ENCODE results near the gene ZNF655. TPM values are rescaled to one million over a fixed set of nuclear protein-coding genes. Genes with fewer than 3 reads are reported as not detected.
A peak's percentile ranks its signal among the peaks of the same experiment; 100 is the strongest.

Gene ZNF655
- total RNA-seq, 4 donors from 2014 or later, result 115 to 191 (median 116) TPM

- Histone ChIP-seq H3K9me3 (no peaks in the 10 kb centered on the region), H3K4me1 (no peaks in the 10 kb centered on the region), H3K27me3 (no peaks in the 10 kb centered on the region), H3K27ac (no peak overlapping the region), H3K4me3 (no peak overlapping the region), H3K36me3 (no peaks in the 10 kb centered on the region)
- 92 to 93% methylated on average over 2 to 7 of the region's 7 CpGs for WGBS, 2 donors (ENCODE audit: low coverage in 1 of 2)
- ATAC-seq, result no peak
- TF ChIP-seq POLR2AphosphoS5 (IDR thresholded peaks at IDR 0.05), result no peak
- TF ChIP-seq, protein P1, sequence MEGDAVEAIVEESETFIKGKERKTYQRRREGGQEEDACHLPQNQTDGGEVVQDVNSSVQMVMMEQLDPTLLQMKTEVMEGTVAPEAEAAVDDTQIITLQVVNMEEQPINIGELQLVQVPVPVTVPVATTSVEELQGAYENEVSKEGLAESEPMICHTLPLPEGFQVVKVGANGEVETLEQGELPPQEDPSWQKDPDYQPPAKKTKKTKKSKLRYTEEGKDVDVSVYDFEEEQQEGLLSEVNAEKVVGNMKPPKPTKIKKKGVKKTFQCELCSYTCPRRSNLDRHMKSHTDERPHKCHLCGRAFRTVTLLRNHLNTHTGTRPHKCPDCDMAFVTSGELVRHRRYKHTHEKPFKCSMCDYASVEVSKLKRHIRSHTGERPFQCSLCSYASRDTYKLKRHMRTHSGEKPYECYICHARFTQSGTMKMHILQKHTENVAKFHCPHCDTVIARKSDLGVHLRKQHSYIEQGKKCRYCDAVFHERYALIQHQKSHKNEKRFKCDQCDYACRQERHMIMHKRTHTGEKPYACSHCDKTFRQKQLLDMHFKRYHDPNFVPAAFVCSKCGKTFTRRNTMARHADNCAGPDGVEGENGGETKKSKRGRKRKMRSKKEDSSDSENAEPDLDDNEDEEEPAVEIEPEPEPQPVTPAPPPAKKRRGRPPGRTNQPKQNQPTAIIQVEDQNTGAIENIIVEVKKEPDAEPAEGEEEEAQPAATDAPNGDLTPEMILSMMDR (IDR thresholded peaks at IDR 0.05), result no peak
- TF ChIP-seq EP300 (IDR thresholded peaks at IDR 0.05), result no peak
- TF ChIP-seq POLR2A (IDR thresholded peaks at IDR 0.05), result no peak
Observed at GRCh38 chr7:99605527-99605926, 47.1 kb downstream of the ZNF655 start.

GRCh38 chr7:99606531-99606930 lies 48.1 kb downstream of the ZNF655 start:
- H3K27me3 ChIP-seq, result no peaks in the 10 kb centered on the region
- H3K4me3 ChIP-seq, result no peak overlapping the region
- H3K36me3 ChIP-seq, result no peaks in the 10 kb centered on the region
- TF ChIP-seq POLR2A (IDR thresholded peaks at IDR 0.05), result no peak
- TF ChIP-seq EP300 (IDR thresholded peaks at IDR 0.05), result no peak
- ATAC-seq, result no peak
- no peak overlapping the region for H3K27ac ChIP-seq
- 63 to 83% methylated on average over 2 to 8 of the region's 8 CpGs for WGBS, 2 donors (ENCODE audit: low coverage in 1 of 2)
- H3K4me1 ChIP-seq, result no peaks in the 10 kb centered on the region
- H3K9me3 ChIP-seq, result no peaks in the 10 kb centered on the region

DNA sequence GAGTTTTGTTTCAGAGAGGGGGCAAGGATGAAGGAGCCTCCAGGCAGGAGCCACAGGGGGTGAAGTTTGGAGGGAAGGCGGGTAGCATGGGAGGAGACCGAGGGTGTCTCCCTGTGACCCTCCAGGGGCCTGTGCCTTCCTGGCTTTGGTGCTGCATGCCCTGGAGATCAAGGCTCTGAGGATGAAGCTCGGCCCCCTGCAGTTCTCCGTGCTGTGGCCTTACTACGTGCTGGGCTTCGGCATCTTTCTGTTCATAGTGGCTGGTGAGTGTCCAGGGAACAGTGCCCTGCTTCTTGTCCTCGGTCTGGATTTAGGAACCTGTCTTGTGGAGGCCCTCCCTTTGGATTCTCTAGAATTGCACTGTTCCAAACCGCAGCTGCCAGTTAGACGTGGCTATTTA lies 49.1 kb downstream of the ZNF655 start:
- WGBS, 2 donors (ENCODE audit: low coverage in 1 of 2), result 72 to 74% methylated on average over 8 of the region's 9 CpGs
- TF ChIP-seq POLR2AphosphoS5 (IDR thresholded peaks at IDR 0.05) (no peak), POLR2A (IDR thresholded peaks at IDR 0.05) (no peak), EP300 (IDR thresholded peaks at IDR 0.05) (no peak)
- TF ChIP-seq, protein P1 (IDR thresholded peaks at IDR 0.05), result no peak

GRCh38 chr7:99614495-99614894 lies 56.1 kb downstream of the ZNF655 start:
- 66 to 83% methylated on average over 1 to 3 of the region's 3 CpGs for WGBS, 2 donors (ENCODE audit: low coverage in 1 of 2)

More for the DNA sequence above, 49.1 kb downstream of the ZNF655 start:
- Histone ChIP-seq H3K36me3 (no peaks in the 10 kb centered on the region), H3K4me3 (no peak overlapping the region), H3K27me3 (no peaks in the 10 kb centered on the region), H3K4me1 (no peaks in the 10 kb centered on the region), H3K9me3 (no peaks in the 10 kb centered on the region), H3K27ac (no peak overlapping the region)
- no peak for ATAC-seq

DNA sequence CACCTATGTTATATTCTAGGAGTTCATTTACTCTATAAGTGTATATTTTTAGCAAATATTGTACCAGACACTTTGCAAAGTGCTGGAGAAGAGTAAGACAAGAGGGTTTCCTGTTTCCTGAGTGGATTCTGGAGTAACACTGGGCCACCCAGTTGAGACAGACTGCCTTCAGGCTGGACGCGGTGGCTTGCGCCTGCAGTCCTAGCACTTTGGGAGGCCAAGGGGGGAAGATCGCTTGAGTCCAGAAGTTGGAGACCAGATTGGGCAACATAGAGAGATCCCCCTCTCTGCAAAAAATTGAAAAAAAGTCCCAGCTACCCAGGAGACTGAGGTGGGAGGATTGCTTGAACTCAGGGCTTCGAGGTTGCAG lies 57.5 kb downstream of the ZNF655 start:
- Histone ChIP-seq H3K9me3 (no peaks in the 10 kb centered on the region), H3K4me1 (peaks cover 0 to 25% (median 7%) of the 10 kb centered on the region in 3 donors), H3K27ac (peak overlapping the region in 3 of 4 donors; percentile 88 to 92 (median 88)), H3K36me3 (peaks cover 0 to 29% of the 10 kb centered on the region in 2 donors), H3K27me3 (no peaks in the 10 kb centered on the region), H3K4me3 (peak overlapping the region; percentile 86 to 96)
- ATAC-seq, result no peak
- TF ChIP-seq POLR2AphosphoS5 (IDR thresholded peaks at IDR 0.05) (no peak), EP300 (IDR thresholded peaks at IDR 0.05) (no peak)
- 90% methylated on average over 2 of the region's 5 CpGs; no CpG with 5 or more reads in 1 of the 2 donors for WGBS, 2 donors (ENCODE audit: low coverage in 1 of 2)

More at GRCh38 chr7:99614495-99614894, 56.1 kb downstream of the ZNF655 start:
- Histone ChIP-seq H3K4me3 (no peak overlapping the region), H3K27ac (no peak overlapping the region), H3K4me1 (peaks cover 0 to 25% (median 7%) of the 10 kb centered on the region in 3 donors), H3K27me3 (no peaks in the 10 kb centered on the region), H3K9me3 (no peaks in the 10 kb centered on the region), H3K36me3 (peaks cover 0 to 15% of the 10 kb centered on the region in 2 donors)
- ATAC-seq, result no peak
- TF ChIP-seq, protein P1 (IDR thresholded peaks at IDR 0.05), result no peak
- no peak for TF ChIP-seq POLR2A (IDR thresholded peaks at IDR 0.05)
- TF ChIP-seq EP300 (IDR thresholded peaks at IDR 0.05), result no peak
- TF ChIP-seq POLR2AphosphoS5 (IDR thresholded peaks at IDR 0.05), result no peak

GRCh38 chr7:99616359-99617191 lies 58.1 kb downstream of the ZNF655 start, which contains the start of gene ZSCAN25:
TSS of gene ZSCAN25 (plus strand) at chr7:99616946. CDS start at chr7:99619607, 2,661 bp downstream.
- Histone ChIP-seq H3K4me3 (peak within 1 kb of the TSS; percentile 86 to 96), H3K27ac (peak within 1 kb of the TSS; percentile 81 to 92 (median 88)), H3K27me3 (no peaks in the 10 kb centered on the region), H3K9me3 (no peaks in the 10 kb centered on the region), H3K36me3 (peaks cover 0 to 35% of the 10 kb centered on the region in 2 donors), H3K4me1 (peaks cover 0 to 25% (median 7%) of the 10 kb centered on the region in 3 donors)
- 0% methylated on average over 2 to 4 of the region's 60 CpGs for WGBS, 2 donors (ENCODE audit: low coverage in 1 of 2)
- peak; percentile 45 to 51 for TF ChIP-seq POLR2A (IDR thresholded peaks at IDR 0.05)
- no peak for TF ChIP-seq EP300 (IDR thresholded peaks at IDR 0.05)
- TF ChIP-seq, protein P1 (IDR thresholded peaks at IDR 0.05), result peak in 1 of 4 experiments; percentile 69
- TF ChIP-seq POLR2AphosphoS5 (IDR thresholded peaks at IDR 0.05), result peak; percentile 71
- peak; percentile 97 for ATAC-seq
